H7 (cell line): Measurements from ENCODE around the gene FRRS1. TPM values are rescaled to one million over a fixed set of nuclear protein-coding genes. Genes with fewer than 3 reads are reported as not detected.

Source experiments
- DNase-seq: peaks from one replicate; pipeline ENCODE4 v3.0.0; 2012
- H3K27me3 ChIP-seq: 2 replicates; pipeline ENCODE4 v1.6.0; 2011; ENCODE audit warnings: mild to moderate bottlenecking, low read length; ENCODE audit not compliant: control insufficient read depth, insufficient read depth
- H3K36me3 ChIP-seq: replicated peaks from 2 replicates; pipeline ENCODE4 v1.5.1; 2011; ENCODE audit warnings: low read length; ENCODE audit not compliant: control insufficient read depth, insufficient read depth
- H3K4me3 ChIP-seq: 2 replicates; pipeline ENCODE4 v1.5.1; 2011; ENCODE audit warnings: low read depth, mild to moderate bottlenecking, control low read depth, low read length, moderate library complexity; ENCODE audit not compliant: insufficient read depth
- total RNA-seq: library from RNA; depleted of rRNA; stranded (reverse); fragments of >200 nt; shearing (Covaris generic); gene quantifications from 2 replicates; pipeline ENCODE4 v1.2.3, GENCODE V29; 2014; rRNA removed

FRRS1 gene
- total RNA-seq, 1 experiment from 2014 or later = 9.1 TPM

- DNase-seq = no peak
- Histone ChIP-seq H3K4me3 (no peak overlapping the region), H3K27me3 (no peaks in the 10 kb centered on the region)
These were observed 96.6 kb downstream of the FRRS1 start for GRCh38 chr1:99669821-99670220.

DNA sequence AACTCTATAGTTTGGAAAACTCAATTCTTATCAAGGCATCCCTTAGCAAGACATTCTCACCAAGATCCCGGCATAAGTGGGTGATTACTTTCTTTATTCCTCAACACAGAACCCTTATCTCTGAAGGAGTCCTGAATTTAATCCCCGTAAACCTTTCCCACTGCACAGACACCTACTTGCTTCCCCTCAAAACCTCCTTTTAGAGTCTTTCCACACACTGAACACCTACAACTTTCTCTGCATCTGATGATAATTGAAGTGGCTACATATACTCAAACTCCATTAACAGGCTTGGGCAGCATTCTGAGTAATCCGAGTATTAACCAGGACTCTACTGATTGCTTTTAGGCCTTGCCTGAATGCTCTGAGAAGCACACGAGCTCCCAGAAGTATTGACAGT is 97.1 kb downstream of the FRRS1 start:
- no peaks in the 10 kb centered on the region for H3K36me3 ChIP-seq
- H3K4me3 ChIP-seq = no peak overlapping the region
- no peak for DNase-seq
- H3K27me3 ChIP-seq = no peaks in the 10 kb centered on the region

More at GRCh38 chr1:99669821-99670220, 96.6 kb downstream of the FRRS1 start:
- no peaks in the 10 kb centered on the region for H3K36me3 ChIP-seq

- no peak for DNase-seq
- Histone ChIP-seq H3K4me3 (no peak overlapping the region), H3K36me3 (no peaks in the 10 kb centered on the region), H3K27me3 (no peaks in the 10 kb centered on the region)
These were observed 101.2 kb downstream of the FRRS1 start for GRCh38 chr1:99665212-99665611.

GRCh38 chr1:99663501-99663900 is 102.9 kb downstream of the FRRS1 start:
- H3K36me3 ChIP-seq = no peaks in the 10 kb centered on the region

GRCh38 chr1:99662539-99663080 is 103.8 kb downstream of the FRRS1 start:
- Histone ChIP-seq H3K36me3 (no peaks in the 10 kb centered on the region), H3K27me3 (no peaks in the 10 kb centered on the region), H3K4me3 (no peak overlapping the region)
- no peak for DNase-seq

More at GRCh38 chr1:99663501-99663900, 102.9 kb downstream of the FRRS1 start:
- no peak for DNase-seq
- Histone ChIP-seq H3K4me3 (no peak overlapping the region), H3K27me3 (no peaks in the 10 kb centered on the region)

DNA sequence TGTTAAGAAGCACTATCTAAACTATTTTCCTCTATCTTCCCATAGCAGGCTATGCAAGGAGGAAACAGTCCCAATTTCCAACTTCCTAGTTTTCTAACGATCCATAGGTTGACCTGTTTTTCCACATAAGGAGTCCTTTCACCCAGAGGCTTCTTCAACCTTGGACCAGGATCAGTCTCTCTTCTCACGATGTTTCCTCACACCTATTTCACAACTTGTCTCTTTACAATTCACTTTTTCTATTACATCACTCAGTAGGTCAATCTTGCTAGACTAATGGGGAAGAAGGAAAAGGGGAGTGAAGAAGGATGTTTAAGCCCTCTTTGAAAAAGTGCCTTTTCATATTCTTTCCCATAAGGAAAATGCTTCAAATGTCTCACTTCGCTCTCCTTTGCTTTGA is 104.7 kb downstream of the FRRS1 start:
- no peak for DNase-seq
- H3K27me3 ChIP-seq = no peaks in the 10 kb centered on the region

DNA sequence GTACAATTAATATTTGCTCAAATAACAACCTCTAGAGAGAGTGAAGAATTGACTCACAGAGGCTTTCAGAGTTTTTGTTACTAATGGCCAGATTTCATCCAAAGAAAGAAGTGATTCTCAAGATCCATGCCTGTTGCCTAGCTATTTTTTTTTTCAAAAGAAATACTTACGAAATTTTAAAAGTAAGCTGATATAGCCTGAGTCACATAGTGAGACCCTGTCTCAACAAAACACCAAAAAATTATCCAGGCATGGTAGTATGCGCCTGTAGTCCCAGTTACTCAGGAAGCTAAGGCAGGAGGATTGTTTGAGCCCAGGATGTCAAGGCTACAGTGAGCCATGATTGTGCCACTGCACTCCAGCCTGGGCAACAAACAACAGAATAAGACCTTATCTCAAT is 105.9 kb downstream of the FRRS1 start:
- no peak for DNase-seq
- Histone ChIP-seq H3K4me3 (no peak overlapping the region), H3K36me3 (no peaks in the 10 kb centered on the region), H3K27me3 (no peaks in the 10 kb centered on the region)

More for the DNA sequence above, 104.7 kb downstream of the FRRS1 start:
- Histone ChIP-seq H3K36me3 (no peaks in the 10 kb centered on the region), H3K4me3 (no peak overlapping the region)

DNA sequence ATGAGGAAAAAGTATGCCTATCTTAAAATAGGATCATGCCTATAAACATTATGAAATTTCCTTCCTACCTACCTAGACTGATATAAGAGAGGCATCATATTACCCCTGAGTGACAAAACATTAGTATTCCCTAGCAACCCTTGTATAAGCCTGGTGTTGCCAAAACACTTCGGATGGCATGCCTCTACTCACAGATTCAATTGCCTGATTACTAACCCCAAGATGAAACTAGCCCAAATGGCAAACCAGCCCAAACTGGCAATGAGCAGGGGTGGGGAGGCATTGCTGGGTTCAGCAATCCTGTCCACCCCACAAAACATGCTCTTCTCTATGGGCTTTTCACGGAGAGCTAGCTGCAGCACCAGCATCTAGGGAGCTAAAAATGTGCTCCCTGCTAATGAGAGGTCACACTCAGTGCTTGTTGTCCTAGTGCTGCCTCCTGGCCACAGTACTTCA is 106.7 kb downstream of the FRRS1 start:
- Histone ChIP-seq H3K36me3 (no peaks in the 10 kb centered on the region), H3K4me3 (no peak overlapping the region), H3K27me3 (no peaks in the 10 kb centered on the region)
- no peak for DNase-seq

Other genes starting within 250 kb of the FRRS1 start
- not detected in 2 replicates for gene PALMD, start 120.5 kb downstream of the FRRS1 start, total RNA-seq
- 10.9 and 15.1 TPM in 2 replicates for gene AGL, start 83.7 kb upstream of the FRRS1 start, total RNA-seq
- gene SLC35A3, start 203.4 kb upstream of the FRRS1 start, total RNA-seq = 18.3 and 22.3 TPM in 2 replicates